ENCODE data around the gene GOLT1A.
A peak's percentile ranks its signal among the peaks of the same experiment; 100 is the strongest.

GOLT1A gene, protein sequence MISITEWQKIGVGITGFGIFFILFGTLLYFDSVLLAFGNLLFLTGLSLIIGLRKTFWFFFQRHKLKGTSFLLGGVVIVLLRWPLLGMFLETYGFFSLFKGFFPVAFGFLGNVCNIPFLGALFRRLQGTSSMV

DNA sequence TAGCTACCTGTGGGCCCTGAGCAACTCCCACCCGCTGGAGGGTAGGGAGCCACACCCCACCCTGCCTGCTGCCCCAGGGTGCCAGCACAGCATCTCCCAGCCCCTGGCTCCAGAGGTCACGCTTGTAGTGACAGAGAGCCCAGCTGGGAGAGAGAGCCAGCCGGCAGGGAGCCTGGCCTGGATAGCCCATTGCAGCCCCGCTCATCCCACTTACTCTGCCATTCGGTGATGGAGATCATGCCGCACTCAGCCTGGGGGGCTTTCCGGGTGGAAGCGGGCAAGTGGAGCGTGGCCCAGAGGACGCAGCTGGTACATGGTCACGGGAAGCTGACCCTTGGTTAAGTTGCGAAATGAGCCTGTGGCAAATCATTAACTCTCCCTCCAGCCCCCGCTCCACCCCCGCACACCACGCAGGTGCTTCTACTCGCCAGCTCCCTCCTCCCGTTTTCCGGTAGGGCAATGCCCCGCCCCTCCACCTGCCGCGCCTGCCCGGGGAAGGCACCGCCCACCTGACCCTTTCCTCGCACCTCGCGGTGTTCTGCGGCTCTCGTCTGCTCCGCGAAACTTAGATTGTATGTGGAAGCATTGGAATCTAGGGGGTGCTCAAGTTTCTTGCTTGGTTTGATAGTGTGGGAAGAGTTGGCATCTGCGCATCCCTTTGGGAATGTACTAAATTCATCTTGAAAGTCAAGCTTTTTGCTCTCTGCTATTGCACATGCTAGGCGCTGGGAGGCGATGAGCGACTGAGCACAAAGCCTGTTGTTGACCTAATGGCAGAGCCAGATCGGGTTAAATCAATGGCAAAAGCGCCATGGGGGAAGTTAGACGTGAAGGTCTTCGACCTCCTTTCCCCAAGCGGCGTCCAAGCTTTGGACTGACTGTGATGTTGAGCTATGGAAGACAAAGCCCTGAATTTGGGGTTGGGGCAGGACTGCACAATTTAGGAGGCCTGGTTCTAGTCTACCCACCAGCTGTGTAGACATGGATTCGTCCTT, at the start of gene GOLT1A:
Gene GOLT1A, minus strand, starts transcription at position 321 of the 995 bp plus-strand sequence. Its CDS starts 82 bp downstream, at position 239.
- peak; percentile 81 to 91 for DNase-seq

DNA sequence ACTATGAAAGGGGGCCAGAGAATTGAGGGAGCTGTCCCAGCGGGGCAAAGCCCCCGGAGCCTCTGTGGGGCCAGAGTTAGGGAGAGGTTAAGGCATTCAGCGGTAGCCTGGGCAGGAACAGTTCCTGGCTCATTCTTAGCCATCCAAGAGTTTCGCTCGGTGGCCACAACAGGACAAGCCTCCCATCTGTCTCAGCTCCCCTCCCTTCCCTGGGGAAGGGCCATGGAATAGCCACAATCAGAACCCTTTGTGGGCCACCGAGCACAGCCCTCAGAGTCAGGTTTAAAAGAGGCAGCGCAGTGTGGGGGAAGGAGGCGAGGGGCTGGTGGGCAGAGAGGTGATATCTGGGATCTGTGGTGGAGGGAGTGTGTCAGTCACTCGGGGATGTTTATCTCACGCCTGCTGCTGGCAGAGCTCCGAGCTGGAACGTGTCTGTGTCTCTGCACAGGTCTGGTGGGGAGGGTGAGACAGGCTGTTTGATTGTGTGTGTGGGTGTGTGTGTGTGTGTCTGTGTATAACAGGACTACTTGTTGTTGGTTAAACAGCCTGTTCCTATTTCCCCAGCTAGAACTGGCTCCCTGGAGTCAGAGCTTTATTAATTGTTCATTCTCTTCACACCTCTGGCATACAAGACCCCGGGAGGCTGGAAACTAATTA, 49.6 kb upstream of the GOLT1A start:
- DNase-seq, result no peak

DNA sequence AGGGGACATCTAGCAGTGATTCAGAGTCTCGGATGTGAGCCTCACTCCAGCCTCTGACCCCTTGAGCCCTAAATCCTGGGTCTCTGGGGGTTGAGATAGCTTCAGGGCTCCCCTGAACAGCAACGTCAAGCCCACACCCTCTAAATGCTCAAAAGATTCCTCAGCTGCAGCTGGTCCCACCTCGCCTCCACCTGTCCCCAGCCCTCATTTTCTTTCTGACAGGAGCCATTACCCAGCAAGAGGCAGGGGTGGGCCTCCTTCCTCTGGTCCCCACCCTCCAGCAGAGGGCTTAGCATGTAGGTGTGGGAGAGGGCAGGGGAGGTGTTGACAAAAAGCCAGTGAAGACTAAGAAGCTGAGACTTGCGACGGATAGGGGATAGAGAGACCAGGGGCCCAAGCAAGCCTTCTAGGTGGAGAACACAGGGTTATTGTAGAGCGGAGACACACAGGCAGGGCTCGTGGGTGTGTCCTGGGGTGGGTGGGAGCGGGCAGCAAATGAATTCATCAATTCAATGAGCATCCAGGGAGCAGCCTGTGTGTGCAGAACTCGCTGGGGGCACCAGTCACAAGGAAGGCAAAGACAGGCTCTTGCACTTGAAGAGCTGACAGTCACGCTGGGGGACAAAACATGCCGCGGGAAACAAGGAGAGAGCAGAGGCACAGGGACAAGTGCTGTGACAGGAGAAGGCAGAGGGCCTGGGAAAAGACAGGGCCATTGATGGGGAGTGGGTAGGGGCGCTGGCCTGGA, 48.9 kb upstream of the GOLT1A start:
- peak; percentile 28 to 68 for DNase-seq

DNA sequence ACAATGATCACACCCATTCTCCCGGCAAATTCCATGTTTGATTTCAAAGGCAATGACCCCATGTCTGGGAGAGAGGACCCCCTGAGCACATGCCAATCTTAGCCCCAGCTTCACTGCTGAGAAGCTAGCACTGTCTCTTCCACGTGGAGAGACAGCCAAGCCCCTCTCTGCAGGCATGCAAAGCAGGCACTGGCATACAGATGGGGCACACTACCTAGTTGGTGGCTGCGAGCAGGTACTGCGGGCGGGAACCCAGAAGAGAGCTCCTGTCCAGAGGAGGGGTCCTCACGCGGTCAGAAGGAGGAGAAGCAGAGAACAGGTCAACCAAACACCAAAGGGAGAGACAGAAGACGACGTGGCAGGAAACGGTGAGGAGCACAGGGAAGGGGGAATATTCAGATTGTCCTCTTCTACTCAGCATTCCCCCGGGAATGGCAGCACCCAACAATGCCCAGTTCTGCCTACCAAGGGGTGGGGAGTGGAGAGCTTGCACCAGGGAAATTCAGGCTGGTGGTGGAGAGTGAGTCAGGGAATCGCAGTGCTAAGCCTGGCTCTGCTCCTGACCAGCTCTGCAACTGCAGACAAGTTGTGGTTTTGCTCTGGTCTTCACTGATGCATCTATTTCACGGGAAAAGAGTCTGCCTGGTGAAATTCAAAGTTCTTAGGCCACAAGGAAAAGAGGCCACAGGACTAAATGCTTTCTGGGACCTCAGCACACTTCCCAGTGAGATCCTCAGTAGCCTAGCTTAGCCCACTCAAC, 48.1 kb upstream of the GOLT1A start:
- peak in 1 of 2 experiments; percentile 59 for DNase-seq

DNA sequence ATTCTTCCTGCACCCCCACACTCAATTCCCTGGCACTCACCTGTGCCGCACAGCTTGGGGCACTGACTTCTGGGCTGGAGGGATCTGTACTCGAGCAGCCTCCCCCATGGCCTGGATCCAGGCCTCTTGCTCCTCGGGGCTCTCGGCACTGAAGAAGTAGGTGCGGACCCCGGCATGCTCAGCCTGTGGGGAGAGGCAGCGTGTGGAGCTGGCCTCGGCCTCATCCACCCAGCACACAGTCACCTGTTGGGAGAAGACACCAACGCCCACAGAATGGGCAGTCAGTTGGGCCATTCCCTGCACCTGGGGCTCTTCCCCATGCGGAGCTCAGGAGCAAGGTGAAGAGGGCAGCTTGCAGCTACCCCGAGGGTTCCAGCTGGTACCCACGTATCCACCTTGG, 47.5 kb upstream of the GOLT1A start:
- no peak for DNase-seq

DNA sequence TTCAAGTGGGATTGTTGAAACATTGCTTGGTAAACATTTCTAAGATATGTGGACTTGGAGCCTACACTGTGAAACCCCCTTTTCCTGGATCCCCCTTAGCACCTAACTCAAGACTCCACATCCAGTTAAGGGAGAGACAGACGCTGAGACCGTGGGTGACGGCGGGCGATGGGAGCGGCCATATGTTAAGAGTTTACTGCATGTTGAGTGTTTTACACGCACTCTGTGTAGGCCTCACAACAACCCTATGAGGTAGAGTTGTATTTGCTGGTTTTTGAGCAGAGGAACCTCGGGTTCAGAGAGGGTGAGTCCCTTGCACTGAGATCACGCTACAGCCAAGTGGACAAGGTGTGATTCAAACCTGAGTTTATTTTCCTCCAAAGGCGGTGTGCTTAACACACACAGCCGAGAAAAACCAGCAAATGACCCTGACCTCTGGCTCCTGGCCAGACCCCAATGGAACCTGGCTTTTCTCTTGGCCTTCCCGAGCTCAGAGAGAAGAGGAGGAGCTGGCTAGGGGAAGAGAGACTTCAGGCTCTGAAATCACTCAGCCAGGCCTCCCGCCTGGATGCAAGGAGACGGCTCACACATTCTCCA, 46.9 kb upstream of the GOLT1A start:
- no peak for DNase-seq

DNA sequence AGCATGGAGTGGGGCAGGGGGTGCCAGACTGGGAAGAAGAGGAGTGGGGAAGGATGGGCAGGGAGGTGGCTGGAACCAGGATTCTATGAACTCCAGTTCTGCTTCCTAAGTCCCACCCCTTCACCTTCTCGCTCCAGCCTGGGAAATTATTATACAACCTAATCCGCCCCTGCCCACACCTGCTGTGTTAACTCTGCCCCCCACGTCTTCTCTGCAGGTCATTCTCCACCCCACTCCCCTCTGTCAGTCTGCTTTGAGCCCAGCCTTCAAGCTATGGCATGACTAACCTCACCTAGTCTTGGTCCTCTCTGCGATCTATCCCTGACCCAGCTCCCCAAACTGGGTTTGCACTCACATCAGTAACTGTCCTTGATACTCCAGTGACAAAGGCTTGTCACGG, 46.0 kb upstream of the GOLT1A start:
- DNase-seq, result no peak

DNA sequence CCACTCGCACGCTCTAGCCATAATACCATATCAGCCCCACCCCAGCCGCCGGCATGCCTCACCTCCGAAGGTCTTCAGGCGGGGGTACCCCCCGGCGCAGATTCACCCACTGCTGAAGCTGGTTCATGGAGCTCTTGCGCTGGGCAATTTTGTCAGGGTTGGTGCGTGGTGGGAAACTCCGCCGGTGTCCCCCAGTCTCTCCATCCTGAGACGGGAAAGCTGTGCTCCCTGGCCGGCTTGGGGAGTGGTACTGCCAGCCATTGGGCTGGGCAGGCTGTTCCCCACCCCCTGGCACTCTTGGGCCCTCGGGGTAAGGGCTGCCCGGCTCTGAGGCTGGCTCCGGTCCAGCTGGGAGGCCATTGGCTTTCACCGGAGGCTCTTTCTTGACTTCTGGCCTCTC, 45.4 kb upstream of the GOLT1A start:
- no peak for DNase-seq

DNA sequence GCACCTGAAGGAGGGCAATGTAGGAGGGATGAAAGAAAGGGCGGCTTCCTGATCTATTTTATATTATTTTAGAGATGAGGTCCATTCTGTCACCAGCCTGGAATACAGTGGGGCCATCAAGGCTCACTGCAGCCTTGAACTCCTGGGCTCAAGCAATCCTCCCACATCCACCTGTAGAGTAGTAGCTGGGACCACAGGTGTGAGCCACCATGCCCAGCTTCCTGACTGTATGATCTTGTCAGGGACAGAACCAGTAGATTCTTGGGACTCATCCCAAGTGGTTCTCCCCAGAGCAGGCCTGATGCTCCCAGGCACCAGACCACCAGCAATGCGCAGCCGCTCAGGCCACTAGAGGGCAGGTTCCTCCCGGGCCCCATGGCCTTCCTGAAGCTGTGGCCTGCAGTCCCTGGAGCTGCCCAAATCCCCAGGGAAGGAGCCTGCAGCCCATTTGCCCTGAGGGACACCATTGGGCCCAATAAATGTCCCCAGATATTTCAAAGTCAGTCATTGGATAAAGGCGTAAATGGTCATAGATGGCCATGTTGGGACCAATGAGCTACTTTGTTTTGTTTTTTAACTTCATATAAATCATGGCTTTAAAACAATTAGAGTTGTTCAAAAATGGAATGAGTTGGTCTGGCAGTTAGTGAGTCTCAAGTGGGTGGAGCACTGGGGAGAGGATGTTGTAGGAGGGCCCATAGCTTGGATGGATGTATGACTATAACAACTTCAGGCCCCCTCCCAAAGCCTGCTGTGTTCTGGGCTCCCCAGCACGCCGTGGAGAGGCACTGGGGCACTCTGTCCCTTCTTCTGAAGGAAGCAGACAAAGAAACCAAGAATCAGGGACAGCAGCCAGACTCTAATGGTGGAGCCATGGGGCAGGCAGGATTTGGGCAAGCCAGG, 44.7 kb upstream of the GOLT1A start:
- peak; percentile 15 to 73 for DNase-seq

DNA sequence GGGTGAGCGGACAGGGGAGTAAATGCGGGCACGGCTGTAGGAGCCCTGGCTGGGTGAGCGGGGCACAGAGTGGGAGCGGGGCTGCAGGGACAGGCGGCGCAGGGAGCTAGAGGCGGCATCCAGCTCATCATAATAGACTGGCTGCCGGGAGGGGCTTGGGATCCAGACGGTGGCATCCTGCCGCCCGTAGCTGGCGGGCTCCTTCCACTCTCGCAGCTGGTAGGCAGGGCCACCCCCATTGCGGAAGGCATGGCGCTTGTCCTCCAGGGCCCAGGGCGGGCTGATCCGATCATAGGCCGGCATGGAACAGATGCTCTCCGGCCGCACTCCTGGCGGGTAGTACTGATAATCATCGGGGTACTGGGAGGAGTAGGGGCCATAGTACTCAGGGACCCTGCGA, 43.7 kb upstream of the GOLT1A start:
- no peak for DNase-seq

DNA sequence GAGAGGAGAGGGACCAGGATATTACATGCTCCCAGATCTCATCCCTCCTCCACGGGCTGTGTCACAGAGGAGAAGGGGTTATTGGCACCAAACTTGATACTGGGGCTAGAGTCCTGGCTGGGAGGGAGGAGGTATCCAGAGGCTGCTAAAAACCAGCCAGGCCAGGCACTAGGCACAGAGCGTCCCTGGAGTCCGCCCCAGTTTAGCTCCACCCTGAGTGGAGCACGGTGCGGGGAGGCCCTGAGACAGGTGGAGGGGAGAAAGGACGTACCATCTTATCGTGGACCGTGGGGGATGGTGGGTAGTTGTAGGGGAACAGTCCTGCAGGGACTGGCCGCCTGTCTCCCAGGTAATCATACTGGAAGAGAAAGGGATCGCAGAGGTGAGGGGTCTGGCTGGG, 42.7 kb upstream of the GOLT1A start:
- peak in 1 of 2 experiments; percentile 14 for DNase-seq

DNA sequence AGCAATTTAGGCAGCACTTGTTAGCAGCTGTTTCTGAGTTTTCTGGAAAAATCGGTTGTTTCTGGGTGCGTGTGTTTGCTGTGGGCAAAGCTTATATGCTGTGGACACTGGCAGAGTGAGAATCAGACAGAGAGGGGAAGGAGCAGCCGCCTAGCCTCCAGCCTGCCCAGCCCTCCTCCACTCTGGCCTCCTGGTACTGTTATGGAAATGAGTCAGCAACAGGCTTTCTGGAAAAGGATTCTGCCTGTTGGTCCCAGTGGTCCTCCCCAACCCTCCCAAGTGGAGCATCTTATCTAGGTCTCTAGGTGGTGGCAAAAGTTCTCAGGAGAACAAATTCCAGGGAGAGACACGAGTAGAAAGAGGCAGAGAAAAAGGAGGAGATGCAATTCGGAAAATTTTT, 42.2 kb upstream of the GOLT1A start:
- DNase-seq, result peak in 1 of 2 experiments; percentile 36

DNA sequence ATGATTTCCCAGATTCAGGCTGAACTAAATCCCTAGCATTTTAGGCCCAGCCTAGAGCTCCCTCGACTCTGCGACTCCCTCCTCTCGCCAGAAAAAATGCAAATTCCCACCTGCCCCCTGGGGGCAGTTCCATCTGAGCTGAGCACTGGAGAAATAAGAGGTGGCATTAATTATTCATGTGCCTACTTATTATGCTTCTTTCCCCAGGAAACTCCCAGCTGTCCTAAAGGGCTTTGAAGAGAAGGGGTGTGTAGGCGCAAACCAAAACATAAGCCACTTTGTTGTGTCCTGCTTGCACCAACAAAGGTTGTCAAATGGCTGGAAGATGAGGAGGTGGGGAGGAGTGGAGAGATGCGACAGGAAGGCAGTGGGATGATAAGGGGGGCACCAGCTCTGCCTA, 41.4 kb upstream of the GOLT1A start:
- peak; percentile 94 to 96 for DNase-seq

DNA sequence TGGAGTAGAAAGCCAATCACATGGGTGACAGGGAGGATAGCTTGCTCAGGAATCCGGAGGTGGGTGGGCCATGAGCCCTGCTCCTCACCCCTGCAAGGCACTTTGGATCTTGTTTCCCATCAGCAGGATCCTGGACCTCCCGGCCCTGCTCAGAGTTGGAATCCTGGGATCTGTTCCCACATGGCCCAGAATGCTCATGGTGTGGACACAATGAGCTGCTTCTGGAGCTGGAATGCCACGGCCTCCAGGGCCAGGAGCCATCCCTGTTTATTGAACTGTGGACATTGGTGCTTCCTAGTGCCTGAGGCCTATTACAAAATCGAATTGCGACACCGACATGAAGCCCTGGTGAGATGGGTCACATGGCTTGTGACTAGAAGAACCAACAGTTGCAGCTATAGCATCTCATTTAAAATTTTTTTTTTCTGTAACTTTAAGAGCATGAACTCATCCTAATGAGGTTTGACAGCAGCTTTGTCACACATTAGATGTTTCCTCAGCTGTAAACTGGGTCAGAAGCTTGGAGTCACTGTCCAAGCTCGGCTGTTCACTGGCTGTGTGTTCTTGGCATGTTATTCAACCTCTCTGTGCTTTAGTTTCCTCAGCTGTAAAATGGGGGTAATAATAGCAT, 40.4 kb upstream of the GOLT1A start:
- DNase-seq, result no peak

DNA sequence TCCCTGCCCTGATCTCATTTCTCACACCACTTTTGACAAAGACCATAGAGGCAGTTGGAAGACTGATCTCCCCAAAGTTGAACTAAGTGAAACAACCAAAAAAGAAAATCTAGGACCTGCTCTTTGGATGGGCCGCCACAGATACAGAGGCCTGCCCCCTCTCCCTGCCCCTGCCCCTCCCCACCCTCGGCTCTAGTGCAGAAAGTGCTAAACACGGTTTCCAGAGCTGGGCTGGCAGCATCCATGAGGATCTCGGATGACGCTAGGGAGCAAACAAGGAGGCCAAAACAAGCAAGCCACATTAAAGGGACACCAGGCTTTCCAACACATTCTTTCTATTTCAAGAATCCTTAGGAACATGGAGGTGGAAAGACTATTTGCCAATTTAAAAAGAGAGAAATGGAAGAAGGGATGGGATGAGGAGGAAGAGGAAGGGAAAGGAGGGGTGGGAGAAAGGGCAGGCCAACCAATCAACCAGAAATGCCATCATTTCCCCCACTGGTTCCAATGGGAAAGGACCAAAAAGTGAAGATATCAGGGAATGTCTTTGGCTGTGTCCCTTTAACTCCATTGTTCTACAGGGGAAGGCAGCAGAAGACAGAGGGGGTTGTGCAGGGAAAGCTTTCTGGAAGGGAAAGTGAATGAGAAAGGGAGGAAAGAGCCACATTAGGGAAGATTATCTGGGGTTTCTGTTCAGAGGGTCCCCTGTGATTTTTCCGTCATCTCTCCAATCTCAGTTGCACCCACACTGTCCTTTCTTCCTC, 38.3 kb upstream of the GOLT1A start:
- no peak for DNase-seq

DNA sequence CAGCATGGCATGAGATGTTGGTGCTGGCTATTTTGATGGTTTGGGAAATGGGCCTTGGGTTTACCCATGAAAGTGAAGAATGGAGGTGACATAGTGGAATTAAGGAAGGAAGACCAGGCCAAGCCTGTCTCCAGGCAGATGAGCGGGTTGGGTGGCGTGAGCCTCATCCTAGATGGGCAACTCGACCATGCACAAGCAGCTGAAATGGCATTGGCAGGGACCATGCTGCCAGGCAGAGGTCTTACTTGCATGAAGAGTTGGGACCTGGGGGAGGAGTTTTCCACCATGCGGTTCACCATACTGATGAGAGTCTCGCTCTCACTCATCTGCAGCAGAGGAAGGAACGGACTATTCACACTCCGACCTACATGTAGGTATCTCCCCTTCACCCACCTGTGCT, 37.5 kb upstream of the GOLT1A start:
- DNase-seq, result no peak

DNA sequence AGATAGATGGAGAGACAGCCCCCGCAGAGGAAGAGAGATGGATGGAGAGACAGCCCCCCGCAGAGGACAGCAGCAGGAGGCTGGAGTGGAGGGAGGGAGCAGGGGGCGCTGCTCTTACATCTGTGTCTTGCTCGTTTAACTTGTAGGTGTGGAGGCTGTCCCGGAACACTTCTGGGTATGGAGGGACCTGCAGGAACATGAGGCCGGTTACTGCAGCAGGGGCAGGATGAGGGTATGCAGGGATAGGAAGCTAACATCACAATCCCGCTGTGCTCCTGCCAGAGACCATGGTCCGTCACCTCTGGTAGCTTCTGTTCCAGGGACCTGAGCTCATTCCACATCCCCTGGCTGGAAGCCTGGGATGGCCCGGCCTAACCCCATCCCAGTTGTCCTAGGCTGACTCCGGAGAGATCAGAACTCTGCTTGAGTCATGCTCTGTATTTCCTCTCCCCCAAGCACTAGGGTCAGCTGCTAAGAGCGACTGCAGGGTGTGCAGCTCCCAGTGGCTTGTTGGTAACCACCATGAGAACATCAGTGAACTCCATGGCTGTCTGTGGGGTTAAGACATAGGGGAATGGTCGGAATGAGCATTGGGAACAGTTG, 36.7 kb upstream of the GOLT1A start:
- no peak for DNase-seq

DNA sequence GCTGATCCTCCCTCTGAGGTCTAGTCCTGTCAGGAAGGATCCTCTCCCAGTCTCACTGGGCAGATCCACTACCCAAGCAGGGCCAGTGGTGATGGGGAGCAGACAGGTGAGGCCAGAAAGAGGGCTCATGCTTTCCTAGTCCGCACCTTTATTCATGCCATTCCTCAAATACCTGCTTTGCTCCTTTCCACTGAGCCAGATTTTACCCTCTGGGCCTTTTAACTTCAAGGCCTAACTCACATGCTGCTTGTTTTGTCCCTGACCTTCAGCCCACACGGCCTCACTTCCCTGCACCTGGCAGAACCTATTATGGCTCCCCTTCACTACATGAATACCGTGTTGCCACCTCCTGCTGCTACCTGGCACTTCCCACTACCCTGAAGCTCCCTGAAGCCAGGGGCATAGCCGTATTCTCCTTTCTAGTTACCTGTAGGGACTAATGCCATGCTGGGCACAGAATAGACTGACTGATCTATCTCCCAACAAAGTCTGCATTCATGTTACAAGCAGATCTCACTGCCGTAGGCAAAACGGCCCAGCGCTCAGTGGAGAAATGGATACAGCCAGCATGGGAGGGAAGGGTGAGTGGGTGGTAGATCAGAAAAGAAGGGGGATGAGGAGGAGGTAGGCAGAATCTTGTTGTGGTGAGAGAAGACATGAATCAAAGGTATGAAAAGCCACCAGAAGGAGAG, 36.1 kb upstream of the GOLT1A start:
- DNase-seq, result no peak

Measured in NCI-H526 (cell line).